ENCODE data around the gene CATSPERZ.

CATSPERZ gene

DNA sequence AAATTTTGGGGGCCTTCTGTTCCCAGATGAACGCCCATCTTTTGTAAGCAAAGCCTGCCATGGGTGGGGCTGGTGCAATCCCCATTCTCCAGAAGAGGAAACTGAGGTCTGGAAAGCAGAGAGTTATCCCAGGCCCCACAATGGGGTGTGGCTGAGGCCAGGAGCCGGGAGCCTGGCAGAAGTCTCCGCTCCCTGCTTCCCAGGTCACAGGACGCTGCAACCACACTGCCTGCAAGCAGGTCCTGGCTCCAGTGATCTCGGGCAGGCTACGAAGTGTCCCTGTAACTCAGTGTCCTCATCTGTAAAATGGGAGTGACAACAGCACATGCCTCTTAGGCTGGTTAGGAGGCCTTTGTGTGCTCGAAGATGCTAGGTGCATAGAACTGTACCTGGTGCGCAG is 47.1 kb upstream of the CATSPERZ start:
- TF ChIP-seq, protein P1, sequence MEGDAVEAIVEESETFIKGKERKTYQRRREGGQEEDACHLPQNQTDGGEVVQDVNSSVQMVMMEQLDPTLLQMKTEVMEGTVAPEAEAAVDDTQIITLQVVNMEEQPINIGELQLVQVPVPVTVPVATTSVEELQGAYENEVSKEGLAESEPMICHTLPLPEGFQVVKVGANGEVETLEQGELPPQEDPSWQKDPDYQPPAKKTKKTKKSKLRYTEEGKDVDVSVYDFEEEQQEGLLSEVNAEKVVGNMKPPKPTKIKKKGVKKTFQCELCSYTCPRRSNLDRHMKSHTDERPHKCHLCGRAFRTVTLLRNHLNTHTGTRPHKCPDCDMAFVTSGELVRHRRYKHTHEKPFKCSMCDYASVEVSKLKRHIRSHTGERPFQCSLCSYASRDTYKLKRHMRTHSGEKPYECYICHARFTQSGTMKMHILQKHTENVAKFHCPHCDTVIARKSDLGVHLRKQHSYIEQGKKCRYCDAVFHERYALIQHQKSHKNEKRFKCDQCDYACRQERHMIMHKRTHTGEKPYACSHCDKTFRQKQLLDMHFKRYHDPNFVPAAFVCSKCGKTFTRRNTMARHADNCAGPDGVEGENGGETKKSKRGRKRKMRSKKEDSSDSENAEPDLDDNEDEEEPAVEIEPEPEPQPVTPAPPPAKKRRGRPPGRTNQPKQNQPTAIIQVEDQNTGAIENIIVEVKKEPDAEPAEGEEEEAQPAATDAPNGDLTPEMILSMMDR (IDR thresholded peaks at IDR 0.05; ENCODE audit: control extremely low read depth, extremely low read depth, low read depth, missing control alignments): no peak
- no peak for DNase-seq (ENCODE audit: extremely low spot score)
- POLR2A ChIA-PET: no interaction called here
- CTCF ChIA-PET: interaction anchor here (1.4 to 4.6 kb wide), 6 partner anchors 12 to 51 kb away, joined by 4 to 134 read pairs (median 10); partner anchors contain the start of gene FERMT3

DNA sequence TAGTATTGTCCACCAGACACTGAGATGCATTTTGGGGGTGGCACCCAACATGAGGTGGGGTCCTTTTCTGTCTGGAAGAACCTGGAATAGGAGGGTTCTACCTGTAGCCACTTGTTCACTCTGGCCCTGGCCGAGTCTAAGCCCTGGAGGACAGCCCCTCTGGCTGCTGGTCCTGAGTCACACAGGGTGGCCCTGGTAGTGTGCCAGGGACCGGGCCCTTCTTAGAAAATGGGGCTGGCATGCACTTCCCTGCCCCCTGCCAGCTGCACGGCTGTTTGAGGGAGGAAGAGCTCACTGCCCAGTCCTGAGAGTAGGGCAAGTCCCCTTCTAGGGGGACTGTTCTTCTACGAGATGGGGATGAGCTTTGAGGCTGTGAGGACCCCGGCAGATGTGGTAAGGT is 46.7 kb upstream of the CATSPERZ start:
- ChIA-PET POLR2A (interaction anchor here (0.6 kb wide), 1 partner anchor 75 kb away, joined by 4 read pairs; no protein-coding TSS in a partner anchor), CTCF (interaction anchor here (1.2 to 3.2 kb wide), 3 partner anchors 10 to 48 kb away, joined by 3 to 11 read pairs (median 4); no protein-coding TSS in a partner anchor)
- TF ChIP-seq, protein P1 (IDR thresholded peaks at IDR 0.05; ENCODE audit: control extremely low read depth, extremely low read depth, low read depth, missing control alignments): no peak
- DNase-seq (ENCODE audit: extremely low spot score): no peak

GRCh38 chr11:64254326-64254725 is 45.8 kb upstream of the CATSPERZ start:
- CTCF ChIA-PET: interaction anchor here (1.2 to 3.2 kb wide), 4 partner anchors 9 to 51 kb away, joined by 3 to 11 read pairs (median 6); partner anchors contain the start of gene ESRRA
- POLR2A ChIA-PET: no interaction called here
- TF ChIP-seq, protein P1 (IDR thresholded peaks at IDR 0.05; ENCODE audit: control extremely low read depth, extremely low read depth, low read depth, missing control alignments): no peak

DNA sequence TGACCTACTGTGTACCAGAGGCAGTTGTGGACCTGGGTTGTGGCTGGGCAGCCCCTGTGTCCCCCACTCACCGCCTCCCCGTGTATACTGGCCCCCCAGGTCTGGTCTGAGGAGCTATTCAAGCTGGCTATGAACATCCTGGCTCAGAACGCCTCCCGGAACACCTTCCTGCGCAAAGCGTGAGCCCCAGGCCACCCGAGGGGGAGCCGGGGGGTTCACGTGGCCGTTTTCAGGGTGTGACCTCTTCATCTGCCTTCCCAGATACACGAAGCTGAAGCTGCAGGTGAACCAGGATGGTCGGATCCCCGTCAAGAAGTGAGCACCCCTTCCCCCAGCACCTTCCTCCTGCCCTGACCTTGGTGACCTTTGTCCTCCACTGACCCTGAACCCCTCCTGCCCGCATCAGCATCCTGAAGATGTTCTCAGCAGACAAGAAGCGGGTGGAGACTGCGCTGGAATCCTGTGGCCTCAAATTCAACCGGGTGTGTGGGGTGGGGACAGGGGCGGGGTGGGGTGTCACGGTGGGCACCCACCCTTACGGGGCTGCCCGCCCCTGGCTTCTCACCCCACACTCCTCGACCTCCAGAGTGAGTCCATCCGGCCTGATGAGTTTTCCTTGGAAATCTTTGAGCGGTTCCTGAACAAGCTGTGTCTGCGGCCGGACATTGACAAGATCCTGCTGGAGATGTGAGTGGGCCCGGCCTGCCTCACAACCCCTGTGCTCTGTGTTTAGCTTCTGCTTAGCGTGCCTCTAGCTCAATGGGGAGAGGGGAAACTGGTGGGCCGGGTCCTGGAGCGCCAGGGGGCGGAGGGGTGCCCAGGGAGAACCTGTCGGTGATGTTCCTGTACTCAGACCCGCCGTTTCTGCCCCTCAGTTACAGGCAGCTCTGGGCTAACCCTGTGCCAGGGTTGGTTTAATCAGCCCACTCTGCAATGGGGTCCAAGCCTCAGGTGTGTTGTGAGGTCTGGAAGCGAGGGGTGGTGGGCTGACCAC is 44.7 kb upstream of the CATSPERZ start:
- CTCF ChIA-PET: interaction anchor here (0.7 to 3.2 kb wide), 5 partner anchors 9 to 51 kb away, joined by 3 to 11 read pairs (median 4); partner anchors contain the start of gene ESRRA
- TF ChIP-seq, protein P1 (IDR thresholded peaks at IDR 0.05; ENCODE audit: control extremely low read depth, extremely low read depth, low read depth, missing control alignments): no peak
- POLR2A ChIA-PET: interaction anchor here (0.6 kb wide), 1 partner anchor 12 kb away, joined by 5 read pairs; no protein-coding TSS in a partner anchor
- no peak for DNase-seq (ENCODE audit: extremely low spot score)

More at GRCh38 chr11:64254326-64254725, 45.8 kb upstream of the CATSPERZ start:
- DNase-seq (ENCODE audit: extremely low spot score): no peak

- TF ChIP-seq, protein P1 (IDR thresholded peaks at IDR 0.05; ENCODE audit: control extremely low read depth, extremely low read depth, low read depth, missing control alignments): no peak
- ChIA-PET POLR2A (interaction anchor here (0.6 kb wide), 1 partner anchor 11 kb away, joined by 5 read pairs; no protein-coding TSS in a partner anchor), CTCF (interaction anchor here (3.2 kb wide), 1 partner anchor 45 kb away, joined by 11 read pairs; no protein-coding TSS in a partner anchor)
- no peak for DNase-seq (ENCODE audit: extremely low spot score)
Observed at GRCh38 chr11:64256300-64256699, 43.9 kb upstream of the CATSPERZ start.

- TF ChIP-seq, protein P1 (IDR thresholded peaks at IDR 0.05; ENCODE audit: control extremely low read depth, extremely low read depth, low read depth, missing control alignments): no peak
- CTCF ChIA-PET: interaction anchor here (0.9 to 14.6 kb wide), 4 partner anchors 8 to 52 kb away, joined by 3 to 134 read pairs (median 8); partner anchors contain the start of genes FERMT3 and PLCB3
- POLR2A ChIA-PET: no interaction called here
- DNase-seq (ENCODE audit: extremely low spot score): no peak
Observed at GRCh38 chr11:64258356-64258755, 41.8 kb upstream of the CATSPERZ start.
